ENCODE results near the gene ARHGAP15. TPM values are rescaled to one million over a fixed set of nuclear protein-coding genes. Genes with fewer than 3 reads are reported as not detected.

The ARHGAP15 gene
- total RNA-seq, 8 experiments from 2014 or later = 0.29 to 1.3 (median 0.51) TPM; not detected in 2

DNA sequence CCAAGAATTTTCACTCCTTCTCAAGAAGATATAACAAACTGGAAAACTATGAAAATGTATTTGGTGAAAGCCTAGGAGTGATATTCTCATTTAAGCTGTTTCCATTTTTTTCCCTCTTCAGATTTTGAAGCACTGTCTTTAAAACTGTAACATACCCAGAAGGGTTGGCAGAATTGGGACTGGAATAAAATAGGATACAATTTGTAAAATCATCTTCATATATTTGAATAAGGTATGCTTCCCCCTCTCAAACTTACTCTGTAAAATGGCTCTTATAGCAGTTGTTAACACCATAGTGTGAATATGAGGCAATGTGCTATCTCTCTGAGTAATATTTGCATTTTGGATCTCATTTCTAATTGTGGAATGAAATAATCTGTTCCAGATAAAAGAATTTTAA is 676.4 kb downstream of the ARHGAP15 start:
- Histone ChIP-seq H3K27ac (no peak overlapping the region), H3K4me3 (no peak overlapping the region), H3K4me1 (replicated peaks in 1 of 2) (no peaks in the 10 kb centered on the region)
- in situ Hi-C loops (cut with MboI; ENCODE audit: low pct_unique_long_range_greater_than_20kb in 2 of 9, low sequenced_read_pairs in 9 of 9, unreplicated experiment in 9 of 9) = loop anchor here in 1 of 9 experiments (25.0 kb wide), 1 partner anchor 218 kb away; no protein-coding TSS in a partner anchor
- peak in 1 of 8 experiments; percentile 30 for ATAC-seq (replicated peaks in 6 of 8)

DNA sequence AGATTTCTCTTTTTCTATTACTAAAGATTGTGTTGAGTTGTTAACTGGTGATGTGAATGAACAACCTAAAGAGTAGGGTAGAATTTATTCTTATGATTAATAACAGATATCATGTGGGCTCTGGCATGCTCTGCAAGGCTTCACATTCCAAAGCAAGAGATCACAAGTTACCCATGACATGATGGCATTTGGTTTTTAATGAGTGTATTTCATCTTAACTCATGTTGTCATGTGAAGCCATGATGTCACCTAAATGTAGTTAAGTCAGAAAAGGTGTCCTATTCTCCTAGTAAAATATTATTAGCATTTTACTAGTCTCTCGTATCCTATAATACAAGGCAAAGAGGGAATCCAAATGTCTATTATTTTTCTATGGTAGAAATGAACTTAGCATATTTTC is 678.0 kb downstream of the ARHGAP15 start:
- no peaks in the 10 kb centered on the region for H3K4me1 ChIP-seq (replicated peaks in 1 of 2)
- H3K4me3 ChIP-seq = no peak overlapping the region
- in situ Hi-C loops (cut with MboI; ENCODE audit: low pct_unique_long_range_greater_than_20kb in 2 of 9, low sequenced_read_pairs in 9 of 9, unreplicated experiment in 9 of 9) = loop anchor here in 1 of 9 experiments (25.0 kb wide), 1 partner anchor 220 kb away; no protein-coding TSS in a partner anchor
- ATAC-seq (replicated peaks in 6 of 8) = no peak
- H3K27ac ChIP-seq = no peak overlapping the region
- 83 to 100% (median 100%) methylated on average over 1 of the region's 1 CpG; no CpG with 5 or more reads in 4 of the 10 experiments for WGBS, 10 experiments

DNA sequence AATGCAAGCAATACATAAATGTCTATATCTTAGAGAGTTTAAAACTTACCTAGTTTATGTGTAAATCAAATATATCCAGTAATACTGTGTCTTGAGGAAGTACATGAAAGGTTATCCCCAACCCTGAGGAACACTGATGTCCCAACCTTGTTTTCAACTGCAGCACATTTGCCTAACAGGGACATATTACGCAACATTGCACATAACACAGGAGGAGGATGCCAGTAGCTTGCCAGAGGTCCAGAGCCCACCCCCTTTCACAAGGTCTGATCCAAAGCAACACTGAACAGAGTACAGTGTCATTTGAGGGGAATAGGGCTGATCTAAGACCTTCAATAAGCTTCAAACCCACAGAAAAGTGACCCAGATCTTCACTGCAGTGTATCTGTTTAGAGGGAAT is 678.5 kb downstream of the ARHGAP15 start:
- peak in 2 of 8 experiments; percentile 18 to 29 for ATAC-seq (replicated peaks in 6 of 8)
- Histone ChIP-seq H3K27ac (no peak overlapping the region), H3K4me1 (replicated peaks in 1 of 2) (no peaks in the 10 kb centered on the region), H3K4me3 (no peak overlapping the region)
- WGBS, 10 experiments = 70 to 100% (median 100%) methylated on average over 1 of the region's 1 CpG; no CpG with 5 or more reads in 4 of the 10 experiments
- in situ Hi-C loops (cut with MboI; ENCODE audit: low pct_unique_long_range_greater_than_20kb in 2 of 9, low sequenced_read_pairs in 9 of 9, unreplicated experiment in 9 of 9) = loop anchor here in 1 of 9 experiments (25.0 kb wide), 1 partner anchor 220 kb away; no protein-coding TSS in a partner anchor

- WGBS, 10 experiments = 40 to 100% (median 100%) methylated on average over 1 of the region's 1 CpG; no CpG with 5 or more reads in 5 of the 10 experiments
- Histone ChIP-seq H3K4me1 (replicated peaks in 1 of 2) (no peaks in the 10 kb centered on the region), H3K4me3 (no peak overlapping the region), H3K27ac (no peak overlapping the region)
- in situ Hi-C loops (cut with MboI; ENCODE audit: low pct_unique_long_range_greater_than_20kb in 2 of 9, low sequenced_read_pairs in 9 of 9, unreplicated experiment in 9 of 9) = loop anchor here in 1 of 9 experiments (25.0 kb wide), 1 partner anchor 221 kb away; no protein-coding TSS in a partner anchor
- peak in 2 of 8 experiments; percentile 32 to 56 for ATAC-seq (replicated peaks in 6 of 8)
Measured at GRCh38 chr2:143808166-143808565, 678.9 kb downstream of the ARHGAP15 start.

DNA sequence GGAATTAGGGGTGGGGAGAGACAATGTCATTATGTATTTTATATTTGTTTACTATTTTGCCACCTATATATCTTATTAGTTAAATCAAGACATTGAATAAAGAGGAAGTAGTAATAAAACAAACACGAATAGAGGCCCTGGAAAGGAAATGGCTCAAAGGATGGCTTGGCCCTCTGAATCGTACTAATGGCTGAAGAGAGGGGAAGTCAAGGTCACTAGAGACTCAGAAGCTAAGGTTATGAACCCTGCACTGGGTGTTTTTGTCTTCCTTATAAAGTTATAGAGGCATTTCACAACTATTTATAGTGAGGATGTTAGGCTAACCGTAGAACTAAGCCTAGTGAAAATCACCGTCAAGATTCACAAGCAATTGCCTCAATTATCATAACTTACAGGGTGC is 685.9 kb downstream of the ARHGAP15 start:
- ATAC-seq (replicated peaks in 6 of 8) = no peak
- WGBS, 10 experiments = 63 to 100% (median 81%) methylated on average over 1 to 4 of the region's 4 CpGs; no CpG with 5 or more reads in 2 of the 10 experiments
- in situ Hi-C loops (cut with MboI; ENCODE audit: low pct_unique_long_range_greater_than_20kb in 2 of 9, low sequenced_read_pairs in 9 of 9, unreplicated experiment in 9 of 9) = loop anchor here in 1 of 9 experiments (25.0 kb wide), 1 partner anchor 228 kb away; no protein-coding TSS in a partner anchor

GRCh38 chr2:143816916-143817315 is 687.7 kb downstream of the ARHGAP15 start:
- 13 to 100% (median 56%) methylated on average over 1 to 3 of the region's 3 CpGs; no CpG with 5 or more reads in 3 of the 10 experiments for WGBS, 10 experiments
- in situ Hi-C loops (cut with MboI; ENCODE audit: low pct_unique_long_range_greater_than_20kb in 2 of 9, low sequenced_read_pairs in 9 of 9, unreplicated experiment in 9 of 9) = loop anchor here in 1 of 9 experiments (25.0 kb wide), 1 partner anchor 230 kb away; no protein-coding TSS in a partner anchor
- no peak overlapping the region for H3K27ac ChIP-seq
- ATAC-seq (replicated peaks in 6 of 8) = peak in 4 of 8 experiments; percentile 42 to 65 (median 45)
- no peak overlapping the region for H3K4me3 ChIP-seq
- peaks cover 6 to 10% of the 10 kb centered on the region in 2 donors for H3K4me1 ChIP-seq (replicated peaks in 1 of 2)

More for the DNA sequence above, 685.9 kb downstream of the ARHGAP15 start:
- H3K4me3 ChIP-seq = no peak overlapping the region
- peaks cover 6 to 10% of the 10 kb centered on the region in 2 donors for H3K4me1 ChIP-seq (replicated peaks in 1 of 2)
- H3K27ac ChIP-seq = no peak overlapping the region

Data from motor neuron (in vitro differentiated cells).